HG03135 (cell line): ENCODE measurements around the gene KAT6B.

Experiments used
- ATAC-seq: cut with Tn5 transposase; IDR thresholded peaks from one replicate; pipeline ENCODE4 v1.9.1; 2021; ENCODE audit warnings: mild to moderate bottlenecking, moderate library complexity; ENCODE audit not compliant: unreplicated experiment

Gene KAT6B

GRCh38 chr10:74947781-74948401 is 121.5 kb downstream of the KAT6B start:
- no peak for ATAC-seq

DNA sequence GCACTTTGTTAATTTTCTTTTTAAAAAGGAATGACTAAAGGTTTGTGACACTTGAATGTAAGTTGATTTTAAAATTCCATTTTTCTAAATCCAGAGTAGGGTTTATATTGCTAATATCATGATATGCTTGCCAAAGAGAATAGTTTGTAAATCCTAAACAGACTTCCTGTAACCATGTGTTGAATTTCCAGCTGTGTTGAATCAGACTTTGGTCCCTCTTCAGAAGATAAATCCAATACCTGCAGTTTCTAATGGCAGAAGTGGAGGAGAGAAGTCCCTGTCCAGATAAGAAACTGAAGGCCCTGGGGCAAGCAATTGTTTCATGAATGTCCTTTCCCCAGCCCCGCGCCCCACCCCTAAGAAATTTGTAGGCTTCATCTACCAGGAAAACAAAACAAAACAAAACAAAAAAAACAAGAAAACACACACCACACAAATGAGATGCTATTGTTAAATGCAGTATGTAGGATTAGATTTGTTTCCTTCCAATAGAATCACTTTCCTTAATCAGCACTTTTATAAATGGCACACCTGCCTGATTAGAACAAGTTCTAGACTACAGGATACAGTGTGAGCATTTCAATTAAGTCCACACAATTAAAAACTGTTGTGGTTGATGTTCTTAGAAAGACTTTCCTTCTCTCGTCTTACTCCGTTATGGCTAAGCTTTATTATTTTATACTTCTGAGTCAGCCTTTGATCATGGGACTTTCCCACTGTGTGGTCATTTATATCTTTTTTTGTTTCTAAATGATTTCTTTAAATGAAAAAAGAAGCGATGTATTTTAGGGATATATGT is 122.8 kb downstream of the KAT6B start:
- no peak for ATAC-seq

DNA sequence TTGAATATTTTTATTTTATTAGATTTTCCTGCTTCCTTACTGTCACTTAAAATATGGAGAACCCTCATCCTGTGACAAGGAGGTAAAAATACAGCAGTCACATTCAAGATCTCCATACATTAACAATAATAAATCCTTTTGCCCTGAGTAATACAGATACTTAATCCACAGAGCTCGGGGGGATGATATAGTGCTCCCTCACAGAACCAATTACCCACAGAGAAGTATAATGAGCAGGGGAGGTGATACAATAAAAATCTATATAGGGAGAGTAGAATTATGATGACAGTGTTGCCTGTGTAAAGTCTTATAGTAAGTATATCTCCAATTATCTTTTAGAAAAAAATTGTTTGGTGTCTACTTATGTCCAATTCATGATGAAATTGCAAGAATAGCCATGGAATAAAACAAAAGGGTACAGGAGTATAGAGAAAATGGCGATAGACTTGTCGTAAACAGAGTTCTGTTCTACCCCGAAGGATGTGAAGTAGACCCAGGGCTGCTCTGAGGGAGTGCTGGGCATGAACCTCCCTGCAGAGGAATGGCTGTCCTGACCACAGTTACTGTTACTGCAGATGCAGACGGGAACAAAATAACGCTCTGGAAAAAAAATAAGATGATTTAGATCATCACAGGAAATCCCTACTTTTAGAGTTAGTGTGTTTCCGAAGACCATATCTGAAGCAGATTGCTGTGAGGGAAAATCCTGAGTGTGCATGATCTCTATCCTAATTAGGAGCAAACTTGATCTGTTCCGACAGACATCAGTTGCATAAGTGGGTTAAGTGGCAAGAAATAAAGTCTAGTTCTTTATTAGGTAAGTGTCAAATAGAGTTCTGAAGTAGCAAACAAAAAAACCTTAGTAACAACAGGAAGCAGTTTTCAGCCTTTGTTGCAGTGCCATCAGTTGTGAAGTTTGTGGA is 123.7 kb downstream of the KAT6B start:
- no peak for ATAC-seq

DNA sequence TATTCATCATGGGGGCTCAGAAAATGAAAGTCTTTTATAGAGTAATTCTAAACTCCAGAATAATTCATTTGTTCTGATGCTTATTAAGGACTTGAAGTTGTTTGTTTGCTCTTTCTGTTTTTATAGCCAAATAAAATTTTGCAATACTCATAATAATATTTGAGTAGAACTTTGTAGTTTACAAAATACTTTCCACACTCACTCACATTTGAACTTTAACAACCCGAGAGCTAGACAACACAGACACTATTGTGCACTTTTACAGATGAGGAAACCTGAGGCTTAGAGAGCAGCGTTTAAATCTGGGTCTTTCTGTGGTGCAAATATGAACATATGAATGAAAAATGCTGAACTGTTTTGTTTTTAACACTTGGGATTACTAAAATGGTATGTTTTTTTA is 126.8 kb downstream of the KAT6B start:
- no peak for ATAC-seq

DNA sequence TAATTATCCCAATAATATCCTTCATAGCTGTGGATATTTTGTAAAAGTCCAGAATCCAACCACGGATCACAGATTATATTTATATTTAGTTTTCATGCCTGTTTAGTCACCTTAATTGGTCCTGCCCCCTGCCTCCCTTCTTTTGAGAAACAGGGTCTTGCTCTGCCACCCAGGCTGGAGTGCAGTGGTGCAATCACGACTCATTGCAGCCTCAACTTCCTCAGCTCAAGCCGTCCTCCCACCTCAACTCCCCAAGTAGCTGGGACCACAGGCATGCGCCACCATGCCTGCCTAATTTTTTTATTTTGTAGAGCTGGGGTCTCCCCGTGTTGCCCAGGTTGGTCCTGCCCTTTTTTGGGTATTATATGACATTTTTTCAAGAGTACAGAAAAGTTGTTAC is 129.4 kb downstream of the KAT6B start:
- no peak for ATAC-seq

- ATAC-seq, result no peak
Observed at GRCh38 chr10:74956555-74957111, 130.2 kb downstream of the KAT6B start.

- no peak for ATAC-seq
Observed at GRCh38 chr10:74957285-74957961, 131.0 kb downstream of the KAT6B start.

DNA sequence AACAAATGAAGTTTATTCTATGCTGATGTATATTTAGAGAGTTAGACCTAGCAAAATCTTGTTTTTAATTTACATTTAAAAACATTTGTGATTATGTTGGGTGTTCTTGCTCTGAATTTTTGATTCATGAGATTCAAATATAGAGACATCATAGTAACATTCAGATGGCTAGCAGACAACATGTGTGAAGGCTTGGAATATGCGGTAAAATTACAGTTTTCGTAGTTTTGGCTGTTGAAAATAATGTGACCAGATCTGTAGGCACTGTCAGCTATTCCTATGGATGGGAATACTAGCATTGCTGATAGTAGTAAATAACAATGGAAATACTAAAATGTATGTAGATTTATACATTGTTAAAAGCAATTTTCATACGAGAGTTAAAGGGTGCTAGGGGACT is 131.9 kb downstream of the KAT6B start:
- no peak for ATAC-seq

GRCh38 chr10:74960670-74961069 is 134.3 kb downstream of the KAT6B start:
- no peak for ATAC-seq

- no peak for ATAC-seq
Observed at GRCh38 chr10:74962517-74962916, 136.1 kb downstream of the KAT6B start.

- no peak for ATAC-seq
Observed at GRCh38 chr10:74963549-74963948, 137.1 kb downstream of the KAT6B start.

- no peak for ATAC-seq
Observed at GRCh38 chr10:74967911-74968666, 141.7 kb downstream of the KAT6B start.

- ATAC-seq, result no peak
Observed at GRCh38 chr10:74968667-74969061, 142.3 kb downstream of the KAT6B start.

- ATAC-seq, result no peak
Observed at GRCh38 chr10:74969093-74969492, 142.7 kb downstream of the KAT6B start.

DNA sequence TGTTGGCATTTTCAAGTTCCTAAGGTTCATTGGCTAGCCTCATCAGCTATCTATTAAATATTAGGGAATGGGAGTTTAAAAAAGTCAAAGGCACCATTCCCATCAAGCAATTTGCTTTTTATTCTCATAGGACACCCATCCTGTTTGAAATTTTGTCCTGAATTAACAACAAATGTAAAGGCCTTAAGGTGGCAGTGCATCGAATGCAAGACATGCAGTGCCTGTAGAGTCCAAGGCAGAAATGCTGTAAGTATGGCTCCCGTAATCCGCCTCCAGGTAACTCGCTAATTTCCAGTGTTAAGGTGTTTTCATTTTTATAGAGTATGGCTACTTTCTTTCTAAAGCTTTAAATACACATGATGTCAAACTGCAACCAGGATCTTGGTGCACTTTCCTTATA is 143.1 kb downstream of the KAT6B start:
- no peak for ATAC-seq

- no peak for ATAC-seq
Observed at GRCh38 chr10:74973741-74974392, 147.5 kb downstream of the KAT6B start.

- no peak for ATAC-seq
Observed at GRCh38 chr10:74975758-74976157, 149.4 kb downstream of the KAT6B start.

DNA sequence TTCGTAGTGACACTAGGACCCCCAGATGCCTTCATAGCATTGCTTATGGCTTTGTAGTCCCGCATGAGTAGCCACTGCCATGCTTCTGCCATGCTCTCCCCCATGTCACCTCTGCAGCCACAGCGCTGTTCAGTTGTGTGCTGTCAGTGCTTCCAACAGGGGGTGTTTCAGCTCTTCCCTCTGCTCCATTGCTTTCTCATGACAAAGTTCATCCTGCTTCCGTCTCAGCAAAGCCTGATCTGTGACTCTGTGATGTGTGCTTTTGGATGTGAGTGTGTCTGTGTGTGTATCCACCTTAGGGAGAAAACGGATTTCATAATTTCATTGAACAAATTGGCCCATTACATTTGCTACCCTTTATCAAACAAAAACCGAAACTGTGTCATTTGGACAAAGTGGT is 150.2 kb downstream of the KAT6B start:
- ATAC-seq, result no peak

GRCh38 chr10:74977072-74977471 is 150.7 kb downstream of the KAT6B start:
- ATAC-seq, result no peak
